H7 (cell line): ENCODE measurements around the gene JUP. TPM values are rescaled to one million over a fixed set of nuclear protein-coding genes. Genes with fewer than 3 reads are reported as not detected.

ENCODE experiments used
- DNase-seq: peaks from one replicate; pipeline ENCODE4 v3.0.0; 2012
- H3K27me3 ChIP-seq: 2 replicates; pipeline ENCODE4 v1.6.0; 2011; ENCODE audit warnings: mild to moderate bottlenecking, low read length; ENCODE audit not compliant: control insufficient read depth, insufficient read depth
- H3K36me3 ChIP-seq: replicated peaks from 2 replicates; pipeline ENCODE4 v1.5.1; 2011; ENCODE audit warnings: low read length; ENCODE audit not compliant: control insufficient read depth, insufficient read depth
- H3K4me3 ChIP-seq: 2 replicates; pipeline ENCODE4 v1.5.1; 2011; ENCODE audit warnings: low read depth, mild to moderate bottlenecking, control low read depth, low read length, moderate library complexity; ENCODE audit not compliant: insufficient read depth
- total RNA-seq: library from RNA; depleted of rRNA; stranded (reverse); fragments of >200 nt; shearing (Covaris generic); gene quantifications from 2 replicates; pipeline ENCODE4 v1.2.3, GENCODE V29; 2014

Gene JUP
- total RNA-seq, 1 experiment from 2014 or later = 68.5 TPM

- Histone ChIP-seq H3K36me3 (peaks cover 2% of the 10 kb centered on the region), H3K27me3 (peaks cover 10% of the 10 kb centered on the region), H3K4me3 (peak overlapping the region; percentile 82)
- DNase-seq = no peak
Observed at GRCh38 chr17:41813699-41814124, 27.2 kb upstream of the JUP start.

GRCh38 chr17:41813152-41813680 is 26.7 kb upstream of the JUP start:
- DNase-seq = no peak
- Histone ChIP-seq H3K4me3 (peak overlapping the region; percentile 82), H3K27me3 (peaks cover 10% of the 10 kb centered on the region), H3K36me3 (no peaks in the 10 kb centered on the region; the same call in 1 of the 2 replicates)

GRCh38 chr17:41812381-41813151 is 26.1 kb upstream of the JUP start, which contains the start of gene FKBP10:
Gene FKBP10, plus strand, starts transcription at chr17:41813004. Its CDS starts 31 bp downstream, at chr17:41813035.
- DNase-seq = peak; percentile 99
- peaks cover 2% of the 10 kb centered on the region for H3K36me3 ChIP-seq
- peak within 1 kb of the TSS; percentile 82 for H3K4me3 ChIP-seq
- peaks cover 10% of the 10 kb centered on the region for H3K27me3 ChIP-seq

DNA sequence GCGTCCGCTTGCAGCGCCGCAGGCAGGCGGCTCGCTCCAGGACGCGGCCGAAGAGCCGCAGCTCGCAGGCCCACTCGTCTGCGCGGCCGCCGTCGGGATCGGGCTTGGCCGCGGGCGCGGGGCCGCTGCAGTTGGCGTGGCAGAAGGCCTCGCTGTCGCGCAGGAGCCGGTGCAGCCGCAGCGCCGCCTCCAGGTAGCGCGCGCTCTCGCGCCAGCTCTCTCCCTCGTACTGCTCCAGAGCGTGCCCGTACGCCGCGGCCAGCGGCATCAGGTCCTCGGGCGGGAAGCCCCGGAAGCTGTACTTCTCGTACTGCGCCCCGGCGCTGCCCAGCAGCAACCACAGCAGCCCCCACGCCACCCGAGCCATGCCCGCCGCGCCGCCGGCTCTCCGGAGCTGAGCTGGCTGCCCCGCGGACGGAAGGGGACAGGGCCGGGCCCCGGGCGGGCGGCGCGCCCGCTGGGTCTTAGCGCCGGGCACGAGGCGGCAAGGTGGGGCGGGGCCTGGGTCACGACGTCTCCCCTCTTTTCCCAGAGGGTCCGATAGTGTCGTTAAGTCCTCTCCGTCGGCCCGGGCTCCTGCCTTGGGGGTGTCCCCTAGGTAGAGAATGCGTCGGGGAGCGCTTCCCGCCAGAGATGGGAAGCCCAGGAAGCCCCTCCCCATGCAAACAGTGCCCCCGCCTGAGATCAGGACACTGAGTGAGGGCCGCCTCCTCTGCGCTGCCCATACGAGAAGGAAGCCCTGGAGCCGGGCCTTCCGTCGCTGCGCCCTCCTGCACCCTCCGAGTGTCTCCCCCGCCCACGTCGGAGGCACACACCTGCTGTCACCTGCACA is 25.3 kb upstream of the JUP start, which contains the start of gene P3H4:
P3H4 (minus strand) TSS at position 401 of the 832 bp plus-strand sequence; CDS start at position 367, 34 bp downstream.
- peak; percentile 95 for DNase-seq
- peaks cover 2% of the 10 kb centered on the region for H3K36me3 ChIP-seq
- H3K4me3 ChIP-seq = peak within 1 kb of the TSS; percentile 82
- peaks cover 10% of the 10 kb centered on the region for H3K27me3 ChIP-seq

DNA sequence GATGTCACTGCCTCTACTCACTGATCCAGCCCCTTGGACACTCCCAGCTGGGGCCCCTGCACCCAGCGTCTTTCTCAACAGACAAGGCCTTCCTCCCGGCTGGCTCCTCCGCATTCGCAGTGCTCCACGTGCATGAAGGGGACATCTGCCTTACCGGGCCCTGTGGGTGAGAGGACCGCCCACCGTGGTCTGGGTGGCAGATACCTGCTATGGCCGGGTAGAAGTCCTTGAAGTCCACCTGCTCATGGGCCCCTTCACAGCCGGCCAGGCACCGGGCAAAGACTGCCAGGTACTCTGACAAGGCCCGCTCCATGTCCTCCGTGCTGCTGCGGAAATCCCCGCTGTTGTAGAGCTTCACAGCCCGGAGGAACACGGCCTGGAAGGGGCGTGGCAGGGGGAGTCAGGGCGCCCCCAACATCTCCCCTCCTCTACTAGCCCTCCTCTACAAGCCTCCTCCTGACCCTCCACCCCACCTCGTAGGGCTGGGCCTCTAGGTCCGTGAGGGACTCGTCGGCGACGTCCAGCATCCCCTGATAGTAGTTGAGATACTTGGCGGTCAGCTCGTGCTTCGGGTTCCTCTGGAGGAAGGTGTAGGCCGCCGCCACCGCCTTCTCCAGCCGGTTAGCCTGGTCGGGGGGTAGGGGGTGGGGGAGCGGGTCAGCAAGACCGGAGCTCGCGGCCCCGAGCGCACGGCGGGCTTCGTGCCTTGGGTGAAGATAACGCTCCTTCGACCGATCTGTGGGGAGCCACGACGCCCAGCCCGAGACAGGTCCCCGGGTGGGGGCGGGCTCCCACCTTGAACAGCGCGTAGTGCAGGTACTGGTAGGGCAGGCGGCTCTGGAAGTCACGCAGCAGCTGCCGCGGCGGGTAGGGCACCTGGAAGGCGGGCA is 24.4 kb upstream of the JUP start:
- peak; percentile 87 for DNase-seq
- Histone ChIP-seq H3K36me3 (peaks cover 2% of the 10 kb centered on the region), H3K27me3 (peaks cover 10% of the 10 kb centered on the region), H3K4me3 (peak overlapping the region; percentile 82)

- no peak for DNase-seq
- Histone ChIP-seq H3K4me3 (no peak overlapping the region), H3K36me3 (peaks cover 2% of the 10 kb centered on the region), H3K27me3 (peaks cover 10% of the 10 kb centered on the region)
Observed at GRCh38 chr17:41806685-41807445, 20.4 kb upstream of the JUP start.

DNA sequence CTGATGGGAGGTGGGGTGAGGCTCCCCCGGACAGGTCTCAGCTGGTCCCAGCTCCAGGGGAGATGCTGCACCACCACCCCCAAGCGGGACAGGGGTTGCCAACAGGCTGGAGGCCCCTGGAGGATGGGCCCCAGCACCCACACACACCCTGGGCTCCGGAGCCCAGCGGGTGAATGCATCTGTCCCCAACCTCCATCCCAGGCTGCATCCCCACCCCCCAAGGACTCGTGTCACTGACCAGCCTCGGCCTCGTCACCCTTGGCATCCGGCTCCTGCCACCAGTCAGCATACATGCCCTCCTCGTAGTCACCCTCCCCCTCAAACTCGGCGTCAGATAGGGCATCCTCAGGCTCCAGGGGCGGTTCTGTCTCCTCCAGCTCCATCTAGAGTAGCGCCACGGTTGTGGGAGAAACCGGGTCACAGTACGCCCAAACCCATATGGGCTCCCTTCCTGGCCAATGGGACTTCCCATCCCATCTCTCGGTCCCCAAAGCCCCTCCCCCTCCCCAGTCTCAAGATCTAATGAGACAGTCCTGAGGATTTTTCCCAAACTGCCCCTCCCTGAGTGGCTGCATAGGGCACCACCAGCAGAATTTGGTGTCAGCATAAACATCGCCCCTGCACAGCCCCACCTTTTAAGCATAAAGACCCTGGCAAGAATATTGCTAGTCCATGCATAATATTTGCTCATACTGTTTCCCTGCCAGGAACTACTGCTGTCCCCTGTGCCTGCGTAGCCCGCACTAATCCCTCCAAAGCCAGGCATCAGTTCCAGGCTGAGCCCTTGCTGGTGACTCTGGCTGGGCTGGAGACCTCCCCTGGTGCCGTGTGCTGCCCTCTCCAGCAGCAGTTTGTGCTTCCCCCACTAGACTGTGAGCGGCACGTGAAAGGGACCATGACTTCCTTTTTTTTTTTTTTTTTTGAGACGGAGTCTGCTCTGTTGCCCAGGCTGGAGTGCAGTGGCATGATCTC is 16.8 kb upstream of the JUP start:
- Histone ChIP-seq H3K36me3 (peaks cover 2% of the 10 kb centered on the region), H3K27me3 (no peaks in the 10 kb centered on the region), H3K4me3 (no peak overlapping the region)
- DNase-seq = peak; percentile 28

- Histone ChIP-seq H3K27me3 (no peaks in the 10 kb centered on the region), H3K36me3 (no peaks in the 10 kb centered on the region), H3K4me3 (no peak overlapping the region)
- peak; percentile 93 for DNase-seq
Observed at GRCh38 chr17:41801374-41802271, 15.1 kb upstream of the JUP start.

DNA sequence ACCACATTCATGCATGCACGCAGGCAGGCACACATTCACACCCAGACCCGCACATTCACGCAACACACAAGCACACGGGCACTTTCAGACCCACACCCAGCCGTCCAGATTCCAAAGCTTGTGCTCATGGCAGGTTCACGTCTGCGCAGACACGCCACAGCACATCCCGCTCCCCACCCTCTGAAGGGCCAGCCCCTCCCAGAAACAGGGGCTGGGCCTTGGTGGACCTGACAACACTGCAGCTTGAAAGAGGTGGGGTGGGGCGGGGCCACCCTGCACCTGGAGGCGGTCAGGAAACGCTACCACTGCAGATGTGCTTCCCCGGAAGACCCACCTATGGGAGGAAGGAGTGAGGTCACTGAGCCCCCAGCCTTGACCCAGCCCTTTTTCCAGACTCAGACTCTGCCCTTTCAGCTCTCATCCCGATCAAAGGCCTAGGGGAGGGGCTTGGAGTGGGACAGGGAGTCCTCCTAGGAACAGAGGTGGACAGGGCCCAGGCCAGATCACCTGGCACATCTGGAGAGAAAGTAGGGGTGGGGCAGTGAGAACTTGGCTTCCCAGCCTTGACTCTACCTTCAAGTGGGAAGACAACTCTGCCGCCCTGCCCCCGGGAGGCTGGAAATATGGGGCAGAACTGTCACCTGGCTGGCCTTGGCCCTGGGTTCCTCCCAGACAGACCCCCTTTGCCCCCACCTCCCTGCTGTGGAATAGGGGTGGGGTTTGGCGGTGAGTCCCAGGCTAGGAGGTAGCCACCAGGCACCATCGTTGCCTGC is 14.3 kb upstream of the JUP start:
- peak; percentile 94 for DNase-seq
- 0 out of 2 replicates have a peak overlapping the region, but pooled peaks have one; percentile 2 for H3K4me3 ChIP-seq
- no peaks in the 10 kb centered on the region for H3K36me3 ChIP-seq

GRCh38 chr17:41799366-41799765 is 12.9 kb upstream of the JUP start:
- Histone ChIP-seq H3K27me3 (no peaks in the 10 kb centered on the region), H3K36me3 (no peaks in the 10 kb centered on the region), H3K4me3 (no peak overlapping the region)
- peak; percentile 49 for DNase-seq

More for the DNA sequence above, 14.3 kb upstream of the JUP start:
- H3K27me3 ChIP-seq = no peaks in the 10 kb centered on the region

GRCh38 chr17:41797377-41797776 is 10.9 kb upstream of the JUP start:
- no peak overlapping the region for H3K4me3 ChIP-seq
- H3K27me3 ChIP-seq = peaks cover 4% of the 10 kb centered on the region; the same call in 1 of the 2 replicates
- no peaks in the 10 kb centered on the region for H3K36me3 ChIP-seq
- no peak for DNase-seq
